GM23338 (cell line): Measurements from ENCODE around the gene SLC39A11. TPM values are rescaled to one million over a fixed set of nuclear protein-coding genes. Genes with fewer than 3 reads are reported as not detected.

Experiments
- ATAC-seq: fragments of 200-7000 bp; cut with Tn5 transposase; 3 replicates; pipeline ENCODE4 v1.9.1; 2020
- DNase-seq: peaks from one replicate; pipeline ENCODE4 v3.0.0-alpha.2; 2015; ENCODE audit warnings: low spot score
- H2AFZ ChIP-seq: fragments of 200-600 bp; sonication (generic); 2 replicates; pipeline ENCODE4 v1.8.0; 2016; ENCODE audit warnings: antibody characterized with exemption, mild to moderate bottlenecking, moderate library complexity
- H3F3A ChIP-seq: fragments of 200-600 bp; sonication (generic); replicated peaks from 2 replicates; pipeline ENCODE4 v1.8.0; 2017; ENCODE audit warnings: antibody characterized with exemption, mixed run types, low read depth
- H3K27ac ChIP-seq: fragments of 200-600 bp; sonication (generic); 2 replicates; pipeline ENCODE4 v1.6.1; 2016; ENCODE audit warnings: low read depth
- H3K27me3 ChIP-seq: fragments of 200-600 bp; sonication (generic); 2 replicates; pipeline ENCODE4 v1.8.0; 2016; ENCODE audit warnings: mild to moderate bottlenecking, mixed run types, moderate library complexity; ENCODE audit not compliant: insufficient read depth
- H3K36me3 ChIP-seq: fragments of 200-600 bp; sonication (generic); 2 replicates; pipeline ENCODE4 v1.8.0; 2016; ENCODE audit warnings: mild to moderate bottlenecking; ENCODE audit not compliant: insufficient read depth
- H3K4me1 ChIP-seq: fragments of 200-600 bp; sonication (generic); 2 replicates; pipeline ENCODE4 v1.8.0; 2016; ENCODE audit warnings: mild to moderate bottlenecking, moderate library complexity; ENCODE audit not compliant: insufficient read depth
- H3K4me2 ChIP-seq: fragments of 200-600 bp; sonication (generic); 2 replicates; pipeline ENCODE4 v1.7.1; 2017; ENCODE audit warnings: mixed run types
- H3K4me3 ChIP-seq: fragments of 200-600 bp; sonication (generic); 2 replicates; pipeline ENCODE4 v1.6.1; 2016; ENCODE audit warnings: mixed run types
- H3K79me2 ChIP-seq: fragments of 200-600 bp; sonication (generic); replicated peaks from 2 replicates; pipeline ENCODE4 v1.8.0; 2017; ENCODE audit warnings: mild to moderate bottlenecking; ENCODE audit not compliant: insufficient read depth
- H3K9me2 ChIP-seq: fragments of 200-600 bp; sonication (generic); 2 replicates; pipeline ENCODE4 v1.8.0; 2017; ENCODE audit not compliant: insufficient read depth
- H4K20me1 ChIP-seq: fragments of 200-600 bp; sonication (generic); replicated peaks from 2 replicates; pipeline ENCODE4 v1.8.0; 2017; ENCODE audit warnings: mild to moderate bottlenecking; ENCODE audit not compliant: insufficient read depth
- H3K27ac Mint-ChIP-seq: 2 replicates; pipeline ENCODE4 v1.8.0; 2020; ENCODE audit warnings: inconsistent platforms, mild to moderate bottlenecking, moderate library complexity, mixed read lengths
- H3K27me3 Mint-ChIP-seq: 3 replicates; pipeline ENCODE4 v1.8.0; 2022; ENCODE audit warnings: low read depth, mild to moderate bottlenecking, moderate library complexity, mixed read lengths, inconsistent platforms; ENCODE audit not compliant: insufficient read depth, poor library complexity
- H3K36me3 Mint-ChIP-seq: 3 replicates; pipeline ENCODE4 v1.8.0; 2021; ENCODE audit warnings: low read depth, mild to moderate bottlenecking, inconsistent platforms, moderate library complexity, mixed read lengths
- H3K4me1 Mint-ChIP-seq: 3 replicates; pipeline ENCODE4 v1.8.0; 2020; ENCODE audit warnings: mild to moderate bottlenecking, inconsistent platforms, mixed read lengths
- H3K4me3 Mint-ChIP-seq: 3 replicates; pipeline ENCODE4 v1.8.0; 2021; ENCODE audit warnings: moderate library complexity, mild to moderate bottlenecking, inconsistent platforms, mixed read lengths
- H3K9me3 Mint-ChIP-seq: 3 replicates; pipeline ENCODE4 v1.8.0; 2020; ENCODE audit warnings: moderate library complexity, mild to moderate bottlenecking, inconsistent platforms, mixed read lengths
- CREB1 ChIP-seq: fragments of 250-450 bp; sonication (Bioruptor Pico); IDR thresholded peaks from 2 replicates; pipeline ENCODE4 v1.5.0; 2020; ENCODE audit warnings: low read depth, mild to moderate bottlenecking, moderate library complexity
- ETS1 ChIP-seq: IDR thresholded peaks from 2 replicates; pipeline ENCODE4 v1.6.1; 2016; ENCODE audit warnings: antibody characterized with exemption
- EZH2 ChIP-seq: fragments of 200-600 bp; sonication (generic); IDR thresholded peaks from one replicate; pipeline ENCODE4 v1.8.0; 2017; ENCODE audit warnings: antibody characterized with exemption, mild to moderate bottlenecking, low read depth; ENCODE audit not compliant: unreplicated experiment
- EZH2phosphoT487 ChIP-seq: fragments of 200-600 bp; sonication (generic); IDR thresholded peaks from one replicate; pipeline ENCODE4 v1.8.1; 2018; ENCODE audit warnings: antibody characterized with exemption; ENCODE audit not compliant: unreplicated experiment
- NANOG ChIP-seq: IDR thresholded peaks from 2 replicates; pipeline ENCODE4 v1.6.1; 2016; ENCODE audit warnings: antibody characterized with exemption, borderline replicate concordance
- POLR2AphosphoS5 ChIP-seq: IDR thresholded peaks from 2 replicates; pipeline ENCODE4 v1.6.1; 2016; ENCODE audit warnings: antibody characterized with exemption, low read depth
- ZNF114 ChIP-seq: fragments of 250-450 bp; sonication (Bioruptor Pico); IDR thresholded peaks from 2 replicates; pipeline ENCODE4 v1.5.0; 2020; ENCODE audit warnings: mild to moderate bottlenecking, moderate library complexity
- ZNF331 ChIP-seq: fragments of 250-450 bp; sonication (Bioruptor Pico); IDR thresholded peaks from 2 replicates; pipeline ENCODE4 v1.5.0; 2020; ENCODE audit warnings: low read depth, mild to moderate bottlenecking, moderate library complexity
- ZNF462 ChIP-seq: fragments of 250-450 bp; sonication (Bioruptor Pico); IDR thresholded peaks from 2 replicates; pipeline ENCODE4 v1.5.0; 2020; ENCODE audit warnings: mild to moderate bottlenecking, moderate library complexity
- polyA plus RNA-seq: library from polyadenylated mRNA; unstranded; fragments of >200 nt; fragmentation: Nextera tagmentation; extraction: Ambion mirVana; gene quantifications from 2 replicates; pipeline ENCODE4 v1.2.1, GENCODE V29; 2016
- total RNA-seq: library from RNA; depleted of rRNA; stranded (reverse); fragments of >200 nt; shearing (Covaris generic); gene quantifications from 2 replicates; pipeline ENCODE4 v1.2.3, GENCODE V29; 2014
- TF ChIP-seq, protein P1 (sequence below), 2 experiments: fragments of 200-600 bp in 1 of 2; sonication (generic) in 1 of 2; conservative IDR thresholded peaks; 2 replicates each; pipeline versions ENCODE4 v1.5.1 to v1.6.1; 2016 to 2017; ENCODE audit warnings: antibody characterized with exemption in 2 of 2, low read depth in 2 of 2, mild to moderate bottlenecking in 2 of 2, moderate library complexity in 1 of 2

Gene SLC39A11
- total and polyA plus RNA-seq, 2 experiments from 2014 or later = 10.8 to 18.1 TPM

DNA sequence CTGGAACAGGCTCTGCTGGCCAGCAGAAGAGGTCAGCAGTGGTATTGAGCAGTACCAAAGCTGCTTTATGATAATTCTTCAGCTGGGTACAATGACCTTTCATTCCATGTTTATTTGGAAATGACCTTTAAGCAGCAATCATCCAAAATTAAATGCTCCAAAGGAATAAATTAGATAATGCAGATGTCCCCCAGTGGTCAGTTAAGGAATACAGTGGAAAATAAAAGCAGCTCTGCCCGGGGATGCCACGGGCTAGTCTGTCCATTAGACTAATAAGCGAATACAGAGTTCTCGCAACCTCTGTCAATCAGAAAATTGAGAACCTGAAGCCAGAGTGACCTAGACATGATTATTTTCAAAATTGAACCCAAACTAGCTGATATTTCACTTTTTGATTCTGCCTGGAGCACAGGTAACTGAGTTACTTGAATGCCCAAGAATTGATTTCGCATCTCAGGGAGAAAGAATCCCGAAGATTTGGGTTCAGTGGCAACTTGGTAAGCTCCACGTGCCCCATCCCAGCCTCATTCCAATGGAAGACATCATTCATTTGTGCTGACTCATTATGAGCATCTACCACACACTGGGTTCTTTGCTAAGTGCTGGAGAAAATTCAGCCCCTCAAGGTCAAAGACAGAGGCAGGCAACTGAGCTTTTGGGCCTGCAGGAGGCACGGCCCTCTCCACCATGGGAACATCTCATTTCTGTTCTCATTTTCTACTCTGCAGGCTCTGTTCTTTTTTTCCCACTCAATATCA, 34.4 kb upstream of the SLC39A11 start:
- H3K79me2 ChIP-seq = no peaks in the 10 kb centered on the region
- no peaks in the 10 kb centered on the region for H3K36me3 ChIP-seq
- Mint-ChIP-seq H3K4me1 (peaks cover 7% of the 10 kb centered on the region), H3K36me3 (no peaks in the 10 kb centered on the region), H3K27ac (no peak overlapping the region), H3K27me3 (peaks cover 3% of the 10 kb centered on the region), H3K9me3 (no peaks in the 10 kb centered on the region), H3K4me3 (no peak overlapping the region)
- H3F3A ChIP-seq = no peaks in the 10 kb centered on the region
- no peak overlapping the region for H3K27ac ChIP-seq
- no peaks in the 10 kb centered on the region for H4K20me1 ChIP-seq
- no peak overlapping the region for H3K4me2 ChIP-seq
- peak overlapping the region; percentile 28; the same call in 1 of the 2 replicates for H2AFZ ChIP-seq
- no peaks in the 10 kb centered on the region for H3K27me3 ChIP-seq
- ATAC-seq (no peak), DNase-seq (no peak)
- H3K4me1 ChIP-seq = peaks cover 13% of the 10 kb centered on the region
- TF ChIP-seq, protein P1, sequence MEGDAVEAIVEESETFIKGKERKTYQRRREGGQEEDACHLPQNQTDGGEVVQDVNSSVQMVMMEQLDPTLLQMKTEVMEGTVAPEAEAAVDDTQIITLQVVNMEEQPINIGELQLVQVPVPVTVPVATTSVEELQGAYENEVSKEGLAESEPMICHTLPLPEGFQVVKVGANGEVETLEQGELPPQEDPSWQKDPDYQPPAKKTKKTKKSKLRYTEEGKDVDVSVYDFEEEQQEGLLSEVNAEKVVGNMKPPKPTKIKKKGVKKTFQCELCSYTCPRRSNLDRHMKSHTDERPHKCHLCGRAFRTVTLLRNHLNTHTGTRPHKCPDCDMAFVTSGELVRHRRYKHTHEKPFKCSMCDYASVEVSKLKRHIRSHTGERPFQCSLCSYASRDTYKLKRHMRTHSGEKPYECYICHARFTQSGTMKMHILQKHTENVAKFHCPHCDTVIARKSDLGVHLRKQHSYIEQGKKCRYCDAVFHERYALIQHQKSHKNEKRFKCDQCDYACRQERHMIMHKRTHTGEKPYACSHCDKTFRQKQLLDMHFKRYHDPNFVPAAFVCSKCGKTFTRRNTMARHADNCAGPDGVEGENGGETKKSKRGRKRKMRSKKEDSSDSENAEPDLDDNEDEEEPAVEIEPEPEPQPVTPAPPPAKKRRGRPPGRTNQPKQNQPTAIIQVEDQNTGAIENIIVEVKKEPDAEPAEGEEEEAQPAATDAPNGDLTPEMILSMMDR (conservative IDR thresholded peaks at IDR 0.05; ENCODE audit: low read depth in 2 of 2) = 0 out of 4 replicates have a peak, but pooled peaks of 1 of the 2 experiments have one; percentile 18
- TF ChIP-seq CREB1 (CRISPR knock-in tag) = no peak
- no peak for TF ChIP-seq EZH2
- no peaks in the 10 kb centered on the region for H3K9me2 ChIP-seq
- no peak overlapping the region for H3K4me3 ChIP-seq

GRCh38 chr17:73123606-73124320, 31.3 kb upstream of the SLC39A11 start:
- Histone ChIP-seq H3K9me2 (no peaks in the 10 kb centered on the region), H3K79me2 (no peaks in the 10 kb centered on the region), H3K4me3 (no peak overlapping the region), H4K20me1 (no peaks in the 10 kb centered on the region), H3K36me3 (no peaks in the 10 kb centered on the region), H3F3A (no peaks in the 10 kb centered on the region), H3K4me2 (no peak overlapping the region), H2AFZ (peak overlapping the region; percentile 56; the same call in 1 of the 2 replicates), H3K4me1 (no peaks in the 10 kb centered on the region), H3K27me3 (no peaks in the 10 kb centered on the region), H3K27ac (no peak overlapping the region)
- Mint-ChIP-seq H3K4me1 (peaks cover 5% of the 10 kb centered on the region; the same call in 1 of the 3 replicates), H3K9me3 (no peaks in the 10 kb centered on the region), H3K27me3 (peaks cover 8% of the 10 kb centered on the region), H3K27ac (no peak overlapping the region), H3K4me3 (no peak overlapping the region), H3K36me3 (no peaks in the 10 kb centered on the region)
- DNase-seq (no peak), ATAC-seq (no peak)
- TF ChIP-seq ZNF114 (CRISPR knock-in tag) (no peak), ZNF462 (CRISPR knock-in tag) (no peak), EZH2phosphoT487 (no peak), CREB1 (CRISPR knock-in tag) (no peak), POLR2AphosphoS5 (no peak), ETS1 (no peak), ZNF331 (CRISPR knock-in tag) (no peak), EZH2 (no peak), NANOG (no peak)
